ENCODE results near the gene ZNF423.
"Not testable (repeated sequence)": the region's sequence is repeated elsewhere in the genome, so short reads cannot be mapped to it uniquely, and the experiment has no call there.

Gene ZNF423

DNA sequence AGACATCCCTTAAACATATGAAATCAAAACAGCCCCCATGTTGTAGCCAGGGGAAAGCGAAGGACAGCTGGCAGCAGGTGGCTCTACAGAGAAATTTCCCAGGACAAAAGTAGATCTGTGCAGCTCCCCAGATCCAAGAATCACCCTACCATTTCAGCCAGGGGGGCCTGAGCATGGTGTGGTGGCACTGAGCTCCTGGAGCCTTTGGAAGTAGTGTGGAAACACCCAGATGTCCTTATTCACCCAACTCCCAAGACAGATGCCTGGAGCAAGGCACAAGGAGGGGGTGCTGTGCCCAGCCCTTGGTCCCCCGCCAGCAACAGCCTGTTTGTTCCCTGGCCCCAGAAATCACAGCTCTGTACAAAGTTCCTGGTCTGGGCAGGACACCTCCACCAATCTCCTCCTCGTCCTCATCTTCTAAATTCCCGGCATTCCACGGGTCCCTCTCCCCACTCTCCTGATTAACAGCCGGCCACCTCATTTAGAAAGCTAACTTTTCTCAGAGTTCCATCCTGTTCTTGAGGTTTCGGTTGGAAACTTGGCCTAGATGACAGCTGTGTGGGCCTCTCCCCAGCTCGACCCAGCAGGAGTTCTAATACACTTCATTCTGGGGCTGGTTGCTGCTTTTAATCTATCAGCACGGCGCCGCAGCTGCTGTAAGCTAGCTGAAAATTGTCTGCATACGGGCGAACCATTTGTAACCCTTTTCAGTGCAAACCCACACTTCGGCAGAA, 291.2 kb downstream of the ZNF423 start:
- no peak overlapping the region for H3K4me2 ChIP-seq (ENCODE audit: low read length)
- no peaks in the 10 kb centered on the region for H3K36me3 ChIP-seq (ENCODE audit: control insufficient read depth, insufficient read depth, low read length)
- H3K9ac ChIP-seq = no peak overlapping the region
- no peak overlapping the region for H3K4me3 ChIP-seq (ENCODE audit: low read depth, low read length)
- no peak overlapping the region for H3K27ac ChIP-seq
- H2AFZ ChIP-seq = no peak overlapping the region
- no peaks in the 10 kb centered on the region for H3K9me3 ChIP-seq (ENCODE audit: control insufficient read depth, low read length)
- TF ChIP-seq, protein P1, sequence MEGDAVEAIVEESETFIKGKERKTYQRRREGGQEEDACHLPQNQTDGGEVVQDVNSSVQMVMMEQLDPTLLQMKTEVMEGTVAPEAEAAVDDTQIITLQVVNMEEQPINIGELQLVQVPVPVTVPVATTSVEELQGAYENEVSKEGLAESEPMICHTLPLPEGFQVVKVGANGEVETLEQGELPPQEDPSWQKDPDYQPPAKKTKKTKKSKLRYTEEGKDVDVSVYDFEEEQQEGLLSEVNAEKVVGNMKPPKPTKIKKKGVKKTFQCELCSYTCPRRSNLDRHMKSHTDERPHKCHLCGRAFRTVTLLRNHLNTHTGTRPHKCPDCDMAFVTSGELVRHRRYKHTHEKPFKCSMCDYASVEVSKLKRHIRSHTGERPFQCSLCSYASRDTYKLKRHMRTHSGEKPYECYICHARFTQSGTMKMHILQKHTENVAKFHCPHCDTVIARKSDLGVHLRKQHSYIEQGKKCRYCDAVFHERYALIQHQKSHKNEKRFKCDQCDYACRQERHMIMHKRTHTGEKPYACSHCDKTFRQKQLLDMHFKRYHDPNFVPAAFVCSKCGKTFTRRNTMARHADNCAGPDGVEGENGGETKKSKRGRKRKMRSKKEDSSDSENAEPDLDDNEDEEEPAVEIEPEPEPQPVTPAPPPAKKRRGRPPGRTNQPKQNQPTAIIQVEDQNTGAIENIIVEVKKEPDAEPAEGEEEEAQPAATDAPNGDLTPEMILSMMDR (IDR thresholded peaks at IDR 0.05) = no peak
- H3K79me2 ChIP-seq = no peaks in the 10 kb centered on the region
- no peaks in the 10 kb centered on the region for H3K27me3 ChIP-seq (ENCODE audit: control insufficient read depth, insufficient read depth, low read length)
- no peaks in the 10 kb centered on the region for H3K4me1 ChIP-seq

DNA sequence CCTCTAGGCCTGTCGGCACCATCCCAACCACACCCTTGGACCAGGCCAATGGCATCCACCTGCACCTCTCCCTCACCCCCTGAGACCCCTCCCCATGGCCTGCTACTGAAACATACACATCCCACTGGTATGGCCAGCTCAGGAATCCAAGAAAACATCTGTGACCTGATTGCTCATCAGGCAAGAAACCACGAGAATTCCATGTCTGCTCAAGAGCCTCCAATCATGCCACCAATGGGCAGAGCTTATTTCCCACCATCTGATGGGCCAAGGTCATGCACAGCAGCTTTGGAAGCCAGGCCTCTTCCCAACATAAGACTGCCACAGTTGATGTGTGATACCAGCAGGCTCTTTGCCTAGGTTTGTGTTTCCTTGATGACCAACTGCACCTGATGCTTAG, 292.2 kb downstream of the ZNF423 start:
- Histone ChIP-seq H3K79me2 (no peaks in the 10 kb centered on the region), H3K4me3 (ENCODE audit: low read depth, low read length) (no peak overlapping the region), H3K36me3 (ENCODE audit: control insufficient read depth, insufficient read depth, low read length) (no peaks in the 10 kb centered on the region), H3K27ac (no peak overlapping the region), H3K27me3 (ENCODE audit: control insufficient read depth, insufficient read depth, low read length) (no peaks in the 10 kb centered on the region), H2AFZ (no peak overlapping the region), H3K4me1 (no peaks in the 10 kb centered on the region), H3K9me3 (ENCODE audit: control insufficient read depth, low read length) (no peaks in the 10 kb centered on the region), H3K4me2 (ENCODE audit: low read length) (no peak overlapping the region), H3K9ac (no peak overlapping the region)
- TF ChIP-seq, protein P1 (IDR thresholded peaks at IDR 0.05) = no peak

DNA sequence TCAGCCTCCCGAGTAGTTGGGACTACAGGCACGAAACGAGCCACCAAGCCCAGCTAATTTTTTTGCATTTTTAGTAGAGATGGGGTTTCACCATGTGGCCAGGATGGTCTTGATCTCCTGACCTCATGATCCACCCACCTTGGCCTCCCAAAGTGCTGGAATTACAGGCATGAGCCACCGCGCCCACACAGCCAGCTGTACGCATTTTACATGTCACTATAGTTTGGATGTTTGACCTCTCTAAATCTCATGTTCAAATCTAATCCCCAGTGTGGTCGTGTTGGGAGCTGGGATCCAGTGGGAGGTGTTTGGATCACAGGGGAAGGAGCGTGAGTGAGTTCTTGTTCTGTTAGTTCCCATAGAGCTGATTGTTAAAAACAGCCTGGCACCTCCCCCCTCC, 293.0 kb downstream of the ZNF423 start:
- not testable (repeated sequence) for H3K4me3 ChIP-seq (ENCODE audit: low read depth, low read length); H3K79me2 ChIP-seq; H3K36me3 ChIP-seq (ENCODE audit: control insufficient read depth, insufficient read depth, low read length); H3K4me2 ChIP-seq (ENCODE audit: low read length); H3K27ac ChIP-seq; H3K9ac ChIP-seq; H2AFZ ChIP-seq; H3K27me3 ChIP-seq (ENCODE audit: control insufficient read depth, insufficient read depth, low read length); H3K9me3 ChIP-seq (ENCODE audit: control insufficient read depth, low read length); H3K4me1 ChIP-seq

DNA sequence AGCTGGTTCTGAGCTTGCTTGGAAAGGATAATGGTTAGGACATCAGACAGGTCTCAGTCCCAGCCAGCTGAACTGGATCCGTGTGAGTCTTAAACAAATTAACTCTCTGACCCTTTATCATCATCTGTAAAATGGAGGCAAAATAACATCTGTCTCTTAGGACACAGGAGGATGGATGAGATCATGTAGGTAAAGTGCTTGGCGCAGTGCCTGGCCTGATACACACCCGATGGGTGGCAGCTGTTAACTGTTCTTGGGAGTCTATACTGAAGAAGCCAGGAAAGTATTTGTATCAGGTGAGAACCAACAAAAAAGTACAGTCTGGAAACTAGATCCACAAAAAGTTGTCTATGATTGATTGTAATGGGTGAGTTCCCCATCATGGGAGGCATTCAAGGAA, 293.7 kb downstream of the ZNF423 start:
- Histone ChIP-seq H3K4me3 (ENCODE audit: low read depth, low read length) (no peak overlapping the region), H3K9me3 (ENCODE audit: control insufficient read depth, low read length) (no peaks in the 10 kb centered on the region), H3K4me1 (no peaks in the 10 kb centered on the region), H3K9ac (no peak overlapping the region), H3K27me3 (ENCODE audit: control insufficient read depth, insufficient read depth, low read length) (no peaks in the 10 kb centered on the region), H3K4me2 (ENCODE audit: low read length) (no peak overlapping the region), H3K27ac (no peak overlapping the region), H3K79me2 (no peaks in the 10 kb centered on the region), H3K36me3 (ENCODE audit: control insufficient read depth, insufficient read depth, low read length) (no peaks in the 10 kb centered on the region), H2AFZ (no peak overlapping the region)
- TF ChIP-seq, protein P1 (IDR thresholded peaks at IDR 0.05) = no peak

DNA sequence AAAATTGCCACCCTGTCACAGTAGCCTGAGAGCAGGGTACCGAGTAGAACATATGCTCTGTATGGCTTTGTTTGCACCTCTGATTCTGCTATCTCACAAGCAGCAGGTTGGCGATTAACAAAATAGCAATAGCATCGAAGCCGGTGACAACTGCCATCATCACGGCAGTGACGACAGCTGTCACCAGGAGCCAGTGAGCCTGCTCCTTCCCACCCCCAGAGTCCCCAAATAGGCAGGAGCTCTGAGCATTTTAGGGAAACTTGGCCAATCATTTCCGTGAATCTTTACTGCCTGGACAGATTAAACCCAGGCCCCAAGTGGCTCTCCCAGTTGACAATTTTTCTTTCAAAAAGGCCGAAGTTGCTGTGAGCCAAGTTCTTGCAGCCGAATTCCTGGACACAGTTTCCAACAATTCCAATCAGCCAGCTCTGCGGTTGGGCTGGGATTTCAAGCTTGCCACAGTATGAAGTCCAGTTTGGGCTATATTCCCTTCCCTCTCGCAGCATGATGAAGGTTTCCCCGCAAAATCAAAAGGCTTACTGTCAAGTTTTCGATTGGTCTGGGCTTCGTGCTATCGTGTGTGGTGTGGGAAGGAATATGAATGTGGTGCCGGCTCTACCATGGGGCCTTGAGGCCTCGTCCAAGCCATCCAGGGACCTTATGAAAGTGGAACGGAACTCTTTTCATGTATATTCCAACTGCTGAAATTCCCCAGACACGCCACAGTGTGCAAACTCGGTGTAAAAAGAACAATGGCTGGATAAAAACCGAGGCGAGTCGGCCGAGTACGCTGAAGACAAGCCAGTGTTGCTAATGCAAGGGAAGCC, 295.7 kb downstream of the ZNF423 start:
- Histone ChIP-seq H3K79me2 (no peaks in the 10 kb centered on the region), H3K4me1 (no peaks in the 10 kb centered on the region), H3K9me3 (ENCODE audit: control insufficient read depth, low read length) (no peaks in the 10 kb centered on the region), H3K4me3 (ENCODE audit: low read depth, low read length) (no peak overlapping the region), H3K9ac (no peak overlapping the region), H3K4me2 (ENCODE audit: low read length) (no peak overlapping the region), H3K27me3 (ENCODE audit: control insufficient read depth, insufficient read depth, low read length) (no peaks in the 10 kb centered on the region), H2AFZ (no peak overlapping the region), H3K27ac (no peak overlapping the region), H3K36me3 (ENCODE audit: control insufficient read depth, insufficient read depth, low read length) (no peaks in the 10 kb centered on the region)
- TF ChIP-seq, protein P1 (IDR thresholded peaks at IDR 0.05) = no peak
